ENCODE measurements around the gene LAMP5.

Gene LAMP5

GRCh38 chr20:9501473-9501872 lies 12.9 kb upstream of the LAMP5 start:
- no peak for DNase-seq

GRCh38 chr20:9503526-9504245 lies 10.7 kb upstream of the LAMP5 start:
- DNase-seq: no peak

GRCh38 chr20:9506280-9506821 lies 8.0 kb upstream of the LAMP5 start:
- no peak for DNase-seq

GRCh38 chr20:9506964-9507369 lies 7.4 kb upstream of the LAMP5 start:
- no peak for DNase-seq

GRCh38 chr20:9507544-9508239 lies 6.7 kb upstream of the LAMP5 start:
- no peak for DNase-seq

- no peak for DNase-seq
Measured at GRCh38 chr20:9508240-9508661, 6.1 kb upstream of the LAMP5 start.

- no peak for DNase-seq
Measured at GRCh38 chr20:9508696-9509178, 5.7 kb upstream of the LAMP5 start.

GRCh38 chr20:9509246-9509645 lies 5.1 kb upstream of the LAMP5 start:
- no peak for DNase-seq

- DNase-seq: no peak
Measured at GRCh38 chr20:9510911-9511310, 3.5 kb upstream of the LAMP5 start.

GRCh38 chr20:9514072-9514460 lies 324 bp upstream of the LAMP5 start:
- DNase-seq: no peak

GRCh38 chr20:9515214-9515585 lies 810 bp downstream of the LAMP5 start:
- DNase-seq: no peak

GRCh38 chr20:9515741-9516233 lies 1.4 kb downstream of the LAMP5 start:
- DNase-seq: no peak

GRCh38 chr20:9516234-9516871 lies 2.0 kb downstream of the LAMP5 start:
- no peak for DNase-seq

GRCh38 chr20:9517297-9518162 lies 3.1 kb downstream of the LAMP5 start:
- no peak for DNase-seq

GRCh38 chr20:9518576-9519175 lies 4.3 kb downstream of the LAMP5 start:
- DNase-seq: no peak

GRCh38 chr20:9520086-9520485 lies 5.7 kb downstream of the LAMP5 start:
- no peak for DNase-seq

GRCh38 chr20:9523636-9524035 lies 9.2 kb downstream of the LAMP5 start:
- no peak for DNase-seq

- DNase-seq: no peak
Measured at GRCh38 chr20:9531581-9531980, 17.2 kb downstream of the LAMP5 start.

- DNase-seq: no peak
Measured at GRCh38 chr20:9532069-9532838, 17.9 kb downstream of the LAMP5 start.

GRCh38 chr20:9534025-9534424 lies 19.6 kb downstream of the LAMP5 start:
- DNase-seq: no peak

GRCh38 chr20:9535449-9535848 lies 21.1 kb downstream of the LAMP5 start:
- no peak for DNase-seq

Measured in activated CD4-positive, alpha-beta T cell treated with anti-CD3 and anti-CD28 coated beads, Interleukin-2, amount 50 U/mL, for 16 hours (primary cell).